K562 (cell line): ENCODE measurements around the gene CGGBP1. TPM values are rescaled to one million over a fixed set of nuclear protein-coding genes. Genes with fewer than 3 reads are reported as not detected.

Experiments
- ASH1L ChIP-seq: fragments of 450-650 bp; IDR thresholded peaks from 2 replicates; pipeline ENCODE4 v1.6.1; 2018; ENCODE audit warnings: borderline replicate concordance, mild to moderate bottlenecking, low read depth; ENCODE audit not compliant: partially characterized antibody
- CLOCK ChIP-seq: fragments of 250-450 bp; sonication (Bioruptor Pico); IDR thresholded peaks from 2 replicates; pipeline ENCODE4 v1.4.0; 2020; ENCODE audit warnings: mild to moderate bottlenecking, moderate library complexity, borderline replicate concordance
- CREBBP ChIP-seq: IDR thresholded peaks from one replicate; pipeline ENCODE4 v1.6.1; 2012; ENCODE audit warnings: low read depth, mild to moderate bottlenecking, control low read depth, inconsistent platforms, low read length
- ETV1 ChIP-seq: fragments of 450-650 bp; conservative IDR thresholded peaks from 2 replicates; pipeline ENCODE4 v1.6.1; 2016; ENCODE audit warnings: missing genetic modification characterization, control low read depth, low read depth, missing compliant biosample characterization
- GTF2E2 ChIP-seq: fragments of 200-800 bp; sonication (Bioruptor generic); IDR thresholded peaks from 2 replicates; pipeline ENCODE4 v1.6.1; 2016; ENCODE audit warnings: missing genetic modification characterization, missing compliant biosample characterization
- HMG20A ChIP-seq: fragments of 450-650 bp; formaldehyde crosslinking; conservative IDR thresholded peaks from 2 replicates; pipeline ENCODE4 v1.4.0; 2020; ENCODE audit warnings: mild to moderate bottlenecking, mixed read lengths
- JUND ChIP-seq, 2 experiments: IDR thresholded peaks; 2 replicates in 1 of 2; 3 replicates in 1 of 2; pipeline ENCODE4 v1.6.1; 2011; ENCODE audit warnings: borderline replicate concordance in 2 of 2, low read depth in 2 of 2, low read length in 2 of 2, improper control_type of control experiment in 1 of 2, missing biosample characterization in 1 of 2, missing genetic modification characterization in 1 of 2, missing genetic modification reagents in 1 of 2
- KDM5B ChIP-seq: fragments of 200-600 bp; sonication (generic); IDR thresholded peaks from 2 replicates; pipeline ENCODE4 v1.6.1; 2012; ENCODE audit warnings: low read depth, mild to moderate bottlenecking, moderate library complexity, low read length, control low read depth, inconsistent platforms; ENCODE audit not compliant: insufficient replicate concordance
- NEUROD1 ChIP-seq: fragments of 150-350 bp; IDR thresholded peaks from 2 replicates; pipeline ENCODE4 v1.6.1; 2014; ENCODE audit warnings: borderline replicate concordance, low read length, low read depth; ENCODE audit not compliant: partially characterized antibody
- RCOR1 ChIP-seq, 2 experiments: IDR thresholded peaks; 2 replicates each; pipeline ENCODE4 v1.6.1; 2012; ENCODE audit warnings: low read depth in 2 of 2, low read length in 2 of 2, borderline replicate concordance in 1 of 2, improper control_type of control experiment in 1 of 2
- RFX7 ChIP-seq: fragments of 250-450 bp; sonication (Bioruptor Pico); IDR thresholded peaks from 2 replicates; pipeline ENCODE4 v1.5.1; 2021; ENCODE audit warnings: mild to moderate bottlenecking
- SNRNP70 ChIP-seq: fragments of 200-400 bp; formaldehyde crosslinking; optimal IDR thresholded peaks from 2 replicates; pipeline ENCODE3; 2017; ENCODE audit warnings: low read depth, low read length
- ZNF212 ChIP-seq: fragments of 450-650 bp; formaldehyde crosslinking; IDR thresholded peaks from 2 replicates; pipeline ENCODE4 v1.4.0; 2020; ENCODE audit warnings: mild to moderate bottlenecking
- ZNF445 ChIP-seq: fragments of 250-450 bp; sonication (Bioruptor Pico); IDR thresholded peaks from 2 replicates; pipeline ENCODE4 v1.4.0; 2020; ENCODE audit warnings: low read depth, mild to moderate bottlenecking, moderate library complexity
- ZNF561 ChIP-seq: fragments of 450-650 bp; formaldehyde crosslinking; conservative IDR thresholded peaks from 2 replicates; pipeline ENCODE4 v1.4.0; 2020; ENCODE audit warnings: mild to moderate bottlenecking, moderate library complexity
- ZNF57 ChIP-seq: fragments of 450-650 bp; formaldehyde crosslinking; IDR thresholded peaks from 2 replicates; pipeline ENCODE4 v1.4.0; 2020; ENCODE audit warnings: mild to moderate bottlenecking, moderate library complexity
- ZNF589 ChIP-seq: fragments of 200-800 bp; sonication (Bioruptor generic); IDR thresholded peaks from 2 replicates; pipeline ENCODE4 v1.6.1; 2016; ENCODE audit warnings: low read depth, missing genetic modification characterization, missing compliant biosample characterization
- ZSCAN29 ChIP-seq: fragments of 450-650 bp; IDR thresholded peaks from 2 replicates; pipeline ENCODE4 v1.6.1; 2017
- polyA plus RNA-seq, 8 experiments: library from polyadenylated mRNA; depleted of rRNA in 4 of 8; stranded (reverse) in 5 of 8; unstranded in 3 of 8; fragments of >200 nt; fragmentation: Nextera tagmentation in 2 of 8; fragmentation: Illumina TruSeq in 1 of 8; extraction: Ambion mirVana in 2 of 8; extraction: Trizol in 1 of 8; gene quantifications; 2 replicates each; pipeline versions ENCODE4 v1.2.1 to v1.2.3, GENCODE V29; 2011 to 2014; ENCODE audit warnings: inconsistent platforms in 1 of 8, missing spikeins in 1 of 8
- total RNA-seq, 7 experiments: library from RNA; depleted of rRNA in 6 of 7; stranded (reverse); fragments of >200 nt in 6 of 7; fragmentation: Illumina TruSeq in 2 of 7; extraction: Trizol in 2 of 7; gene quantifications; 2 replicates each; pipeline versions ENCODE4 v1.2.1 to v1.2.3, GENCODE V29; 2011 to 2021; ENCODE audit warnings: low replicate concordance in 1 of 7
- TF ChIP-seq, protein P1 (sequence below): fragments of 250-450 bp; sonication (Bioruptor Pico); IDR thresholded peaks from 2 replicates; pipeline ENCODE4 v1.8.0; 2021; ENCODE audit warnings: borderline replicate concordance, mild to moderate bottlenecking, moderate library complexity; ENCODE audit not compliant: poor library complexity, severe bottlenecking
- TF ChIP-seq, protein P2 (sequence below): fragments of 450-650 bp; IDR thresholded peaks from 2 replicates; pipeline ENCODE4 v1.6.1; 2017; ENCODE audit warnings: antibody characterized with exemption, mild to moderate bottlenecking

Gene CGGBP1
- total and polyA plus RNA-seq, 9 of the 15 experiments (the other 6 are each of a cell fraction or from before 2014, with no cell fraction given), result 14.4 to 47.8 (median 37.8) TPM

GRCh38 chr3:88058581-88059379 lies at the start of gene CGGBP1, which contains the start of gene ZNF654 (continued):
- no peak for TF ChIP-seq ZNF589 (CRISPR knock-in tag)
- peak; percentile 97 for TF ChIP-seq NEUROD1
- TF ChIP-seq, protein P1, sequence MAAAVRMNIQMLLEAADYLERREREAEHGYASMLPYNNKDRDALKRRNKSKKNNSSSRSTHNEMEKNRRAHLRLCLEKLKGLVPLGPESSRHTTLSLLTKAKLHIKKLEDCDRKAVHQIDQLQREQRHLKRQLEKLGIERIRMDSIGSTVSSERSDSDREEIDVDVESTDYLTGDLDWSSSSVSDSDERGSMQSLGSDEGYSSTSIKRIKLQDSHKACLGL (CRISPR knock-in tag), result no peak
- TF ChIP-seq, protein P2, sequence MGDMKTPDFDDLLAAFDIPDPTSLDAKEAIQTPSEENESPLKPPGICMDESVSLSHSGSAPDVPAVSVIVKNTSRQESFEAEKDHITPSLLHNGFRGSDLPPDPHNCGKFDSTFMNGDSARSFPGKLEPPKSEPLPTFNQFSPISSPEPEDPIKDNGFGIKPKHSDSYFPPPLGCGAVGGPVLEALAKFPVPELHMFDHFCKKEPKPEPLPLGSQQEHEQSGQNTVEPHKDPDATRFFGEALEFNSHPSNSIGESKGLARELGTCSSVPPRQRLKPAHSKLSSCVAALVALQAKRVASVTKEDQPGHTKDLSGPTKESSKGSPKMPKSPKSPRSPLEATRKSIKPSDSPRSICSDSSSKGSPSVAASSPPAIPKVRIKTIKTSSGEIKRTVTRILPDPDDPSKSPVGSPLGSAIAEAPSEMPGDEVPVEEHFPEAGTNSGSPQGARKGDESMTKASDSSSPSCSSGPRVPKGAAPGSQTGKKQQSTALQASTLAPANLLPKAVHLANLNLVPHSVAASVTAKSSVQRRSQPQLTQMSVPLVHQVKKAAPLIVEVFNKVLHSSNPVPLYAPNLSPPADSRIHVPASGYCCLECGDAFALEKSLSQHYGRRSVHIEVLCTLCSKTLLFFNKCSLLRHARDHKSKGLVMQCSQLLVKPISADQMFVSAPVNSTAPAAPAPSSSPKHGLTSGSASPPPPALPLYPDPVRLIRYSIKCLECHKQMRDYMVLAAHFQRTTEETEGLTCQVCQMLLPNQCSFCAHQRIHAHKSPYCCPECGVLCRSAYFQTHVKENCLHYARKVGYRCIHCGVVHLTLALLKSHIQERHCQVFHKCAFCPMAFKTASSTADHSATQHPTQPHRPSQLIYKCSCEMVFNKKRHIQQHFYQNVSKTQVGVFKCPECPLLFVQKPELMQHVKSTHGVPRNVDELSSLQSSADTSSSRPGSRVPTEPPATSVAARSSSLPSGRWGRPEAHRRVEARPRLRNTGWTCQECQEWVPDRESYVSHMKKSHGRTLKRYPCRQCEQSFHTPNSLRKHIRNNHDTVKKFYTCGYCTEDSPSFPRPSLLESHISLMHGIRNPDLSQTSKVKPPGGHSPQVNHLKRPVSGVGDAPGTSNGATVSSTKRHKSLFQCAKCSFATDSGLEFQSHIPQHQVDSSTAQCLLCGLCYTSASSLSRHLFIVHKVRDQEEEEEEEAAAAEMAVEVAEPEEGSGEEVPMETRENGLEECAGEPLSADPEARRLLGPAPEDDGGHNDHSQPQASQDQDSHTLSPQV, result no peak
- TF ChIP-seq ZNF561, result no peak
- TF ChIP-seq ETV1 (tag), result peak; percentile 72
- no peak for TF ChIP-seq JUND (IDR thresholded peaks at IDR 0.05; ENCODE audit: borderline replicate concordance, low read depth, low read length)
- TF ChIP-seq JUND (tag; IDR thresholded peaks at IDR 0.05; ENCODE audit: borderline replicate concordance, low read depth, low read length), result no peak
- no peak for TF ChIP-seq ZNF212 (CRISPR knock-in tag)
- no peak for TF ChIP-seq ZNF445 (CRISPR knock-in tag)
- TF ChIP-seq ASH1L, result peak; percentile 97
- TF ChIP-seq ZNF57 (CRISPR knock-in tag), result no peak
- no peak for TF ChIP-seq RFX7 (CRISPR knock-in tag)
- TF ChIP-seq ZSCAN29, result no peak
- no peak for TF ChIP-seq CREBBP
- TF ChIP-seq CLOCK, result no peak
- TF ChIP-seq KDM5B, result peak; percentile 43
- no peak for TF ChIP-seq RCOR1 (IDR thresholded peaks at IDR 0.05; ENCODE audit: borderline replicate concordance in 1 of 2, low read depth in 2 of 2, low read length in 2 of 2)
- no peak for TF ChIP-seq GTF2E2
- no peak for TF ChIP-seq HMG20A (CRISPR knock-in tag)
- no peak for TF ChIP-seq SNRNP70
